Naive thymus-derived CD8-positive, alpha-beta T cell (primary cell): ENCODE results near the gene NAT16. TPM values are rescaled to one million over a fixed set of nuclear protein-coding genes. Genes with fewer than 3 reads are reported as not detected.
A peak's percentile ranks its signal among the peaks of the same experiment; 100 is the strongest.
"Not testable (repeated sequence)": the region's sequence is repeated elsewhere in the genome, so short reads cannot be mapped to it uniquely, and the experiment has no call there.

Source experiments
- ATAC-seq, 2 donors: fragments of 150-1000 bp; cut with Tn5 transposase in 1 of 2; sonication (Bioruptor Pico), chemical (Tn5 transposase) in 1 of 2; 1 replicate in 1 of 2; 2 replicates in 1 of 2; pipeline ENCODE4 v1.10.0; 2021; ENCODE audit warnings: mild to moderate bottlenecking in 2 of 2, moderate library complexity in 2 of 2
- POLR2A ChIA-PET: fragments of 350-600 bp; sonication (Branson Sonifier 250); formaldehyde crosslinking; loops from one replicate; lab custom pipeline; 2021; ENCODE audit warnings: antibody characterized with exemption; lab: Charles Lee
- DNase-seq, 10 donors: peaks; one replicate each; pipeline versions ENCODE4 v3.0.0 to v3.0.0-alpha.2; 2020 to 2022
- H3K27ac Mint-ChIP-seq, 10 donors: one replicate each; pipeline ENCODE4 v1.8.0; 2020 to 2022; ENCODE audit warnings: mild to moderate bottlenecking in 10 of 10, mixed read lengths in 10 of 10, moderate library complexity in 4 of 10, inconsistent platforms in 1 of 10
- H3K27me3 Mint-ChIP-seq, 5 donors: one replicate each; pipeline ENCODE4 v1.8.0; 2021 to 2022; ENCODE audit warnings: mixed read lengths in 5 of 5
- H3K36me3 Mint-ChIP-seq, 3 donors: one replicate each; pipeline ENCODE4 v1.8.0; 2020 to 2022; ENCODE audit warnings: mixed read lengths in 3 of 3, mild to moderate bottlenecking in 2 of 3, inconsistent platforms in 1 of 3
- H3K4me1 Mint-ChIP-seq, 4 donors: one replicate each; pipeline ENCODE4 v1.8.0; 2021 to 2022; ENCODE audit warnings: mixed read lengths in 4 of 4
- H3K4me3 Mint-ChIP-seq, 10 donors: one replicate each; pipeline ENCODE4 v1.8.0; 2020 to 2022; ENCODE audit warnings: mild to moderate bottlenecking in 10 of 10, mixed read lengths in 10 of 10, moderate library complexity in 6 of 10, inconsistent platforms in 1 of 10
- H3K9me3 Mint-ChIP-seq, 9 donors: one replicate each; pipeline ENCODE4 v1.8.0; 2020 to 2022; ENCODE audit warnings: mixed read lengths in 9 of 9, mild to moderate bottlenecking in 3 of 9, inconsistent platforms in 1 of 9, moderate library complexity in 1 of 9
- polyA plus RNA-seq, 3 donors: library from polyadenylated mRNA; unstranded; fragments of 300-500 nt; fragmentation: Illumina TruSeq; gene quantifications; one replicate each; pipeline ENCODE4 v1.2.3, GENCODE V29; 2021
- total RNA-seq, 8 experiments: library from RNA in 2 of 8; stranded (reverse) in 2 of 8; gene quantifications; one replicate each; pipeline ENCODE4 v1.2.3 and lab custom pipeline; 2021 to 2026

The NAT16 gene
- total and polyA plus RNA-seq, 5 experiments from 2014 or later = not detected

DNA sequence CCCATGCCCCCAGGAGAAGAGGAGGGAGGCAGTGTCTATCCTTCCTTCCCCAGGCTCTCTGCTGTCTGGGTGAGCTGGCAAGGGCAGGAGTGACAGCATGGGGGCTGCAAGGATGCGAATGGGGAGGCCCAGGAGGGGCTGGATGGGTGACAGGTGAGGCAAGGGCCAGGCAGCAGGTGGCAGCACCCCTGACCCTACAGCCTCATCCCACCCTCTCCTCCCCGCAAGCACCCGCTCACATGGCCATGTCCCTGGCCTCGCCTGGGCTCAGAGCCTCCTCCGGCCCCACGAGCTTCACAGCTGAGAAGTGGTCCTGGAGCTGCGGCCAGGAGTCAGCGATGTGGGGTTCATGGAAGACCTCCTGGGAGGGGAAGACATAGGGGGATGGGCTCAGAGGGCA lies 31.9 kb upstream of the NAT16 start:
- Mint-ChIP-seq H3K27ac (peak overlapping the region in 1 of 10 donors; percentile 27), H3K9me3 (peaks cover 0 to 1% (median 0%) of the 10 kb centered on the region in 9 donors), H3K4me1 (peaks cover 5 to 11% (median 8%) of the 10 kb centered on the region in 4 donors), H3K27me3 (no peaks in the 10 kb centered on the region), H3K4me3 (no peak overlapping the region), H3K36me3 (peaks cover 0 to 42% (median 17%) of the 10 kb centered on the region in 3 donors)
- ATAC-seq = no peak
- POLR2A ChIA-PET = interaction anchor here (0.9 kb wide), 1 partner anchor 26 kb away, joined by 3 read pairs; no protein-coding TSS in a partner anchor
- DNase-seq = no peak

DNA sequence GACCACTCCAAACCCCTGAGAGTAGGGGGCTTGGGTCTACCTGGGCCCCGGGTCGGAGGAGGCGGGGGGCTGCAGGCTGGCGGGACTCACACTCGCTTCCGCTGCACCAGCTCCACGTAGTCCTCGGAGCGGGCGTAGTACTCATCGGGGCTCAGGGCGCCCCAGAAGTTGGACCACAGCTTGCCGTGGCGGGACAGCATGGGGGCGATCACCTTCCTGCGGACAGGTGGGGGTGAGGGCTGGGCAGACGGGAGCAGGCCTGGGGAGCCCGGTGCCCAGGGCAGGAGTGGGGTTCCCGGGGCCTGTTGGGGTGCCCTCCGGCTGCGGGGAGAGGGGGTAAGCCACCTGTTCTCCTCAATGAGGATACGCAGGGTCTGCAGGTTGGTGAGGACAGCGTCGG lies 31.4 kb upstream of the NAT16 start:
- H3K27me3 Mint-ChIP-seq = no peaks in the 10 kb centered on the region
- H3K4me3 Mint-ChIP-seq = no peak overlapping the region
- peaks cover 0 to 1% (median 0%) of the 10 kb centered on the region in 9 donors for H3K9me3 Mint-ChIP-seq
- DNase-seq (no peak), ATAC-seq (no peak)
- H3K27ac Mint-ChIP-seq = peak overlapping the region in 1 of 10 donors; percentile 50
- H3K4me1 Mint-ChIP-seq = peaks cover 2 to 6% (median 4%) of the 10 kb centered on the region in 4 donors
- POLR2A ChIA-PET = interaction anchor here (0.9 kb wide), 1 partner anchor 26 kb away, joined by 3 read pairs; no protein-coding TSS in a partner anchor
- peaks cover 0 to 45% (median 17%) of the 10 kb centered on the region in 3 donors for H3K36me3 Mint-ChIP-seq

DNA sequence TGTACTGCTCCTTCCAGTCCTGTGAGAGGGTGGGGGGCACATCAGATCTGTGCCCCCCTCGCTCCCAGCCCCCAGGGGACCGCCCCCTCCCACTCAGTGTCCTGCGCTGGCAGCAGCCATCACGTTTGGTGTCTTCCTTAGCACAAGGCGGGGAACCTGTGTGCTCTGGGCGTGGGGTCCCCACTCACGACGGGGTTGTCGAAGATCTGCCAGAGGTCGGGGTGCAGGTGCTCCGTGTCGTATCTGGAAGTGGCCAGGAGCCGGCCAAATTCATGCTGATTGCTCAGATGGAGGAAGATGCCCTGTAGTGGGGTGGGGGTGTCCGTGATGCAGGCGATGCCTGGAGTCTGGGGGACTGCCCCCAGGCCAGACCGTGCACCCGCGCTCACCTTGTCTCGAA lies 30.1 kb upstream of the NAT16 start:
- DNase-seq (no peak), ATAC-seq (no peak)
- Mint-ChIP-seq H3K27me3 (no peaks in the 10 kb centered on the region), H3K27ac (peak overlapping the region in 1 of 10 donors; percentile 44), H3K36me3 (peaks cover 0 to 47% (median 20%) of the 10 kb centered on the region in 3 donors), H3K4me1 (no peaks in the 10 kb centered on the region), H3K9me3 (peaks cover 0 to 1% (median 0%) of the 10 kb centered on the region in 9 donors), H3K4me3 (no peak overlapping the region)
- POLR2A ChIA-PET = no interaction called here

DNA sequence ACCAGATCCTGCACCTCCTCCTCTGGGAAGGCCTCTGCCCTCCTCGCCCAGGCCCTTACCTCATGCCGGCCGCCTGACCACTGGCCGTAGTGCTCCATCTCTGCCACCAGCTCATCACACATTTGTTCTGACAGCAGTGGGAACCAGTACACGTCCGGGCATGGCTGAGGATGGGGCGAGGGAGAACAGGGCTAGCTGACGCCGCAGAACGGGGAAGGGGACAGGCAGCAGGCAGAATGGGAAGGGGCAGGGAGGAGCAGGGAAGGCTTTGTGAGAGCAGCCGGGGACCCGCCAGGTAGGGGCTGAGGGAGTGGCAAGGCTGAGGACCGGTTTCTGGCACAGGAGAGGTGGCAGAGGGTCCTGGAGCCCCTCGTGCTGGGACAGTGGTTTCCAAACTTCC lies 28.7 kb upstream of the NAT16 start:
- peaks cover under 1 to 5% (median 4%) of the 10 kb centered on the region in 5 donors for H3K27me3 Mint-ChIP-seq
- H3K36me3 Mint-ChIP-seq = peaks cover 0 to 44% (median 16%) of the 10 kb centered on the region in 3 donors
- peak overlapping the region in 2 of 10 donors; percentile 7 to 59 for H3K27ac Mint-ChIP-seq
- POLR2A ChIA-PET = no interaction called here
- peaks cover 0 to 6% (median 4%) of the 10 kb centered on the region in 4 donors for H3K4me1 Mint-ChIP-seq
- DNase-seq (no peak), ATAC-seq (no peak)
- no peak overlapping the region for H3K4me3 Mint-ChIP-seq
- H3K9me3 Mint-ChIP-seq = peaks cover 0 to 1% (median 0%) of the 10 kb centered on the region in 9 donors

DNA sequence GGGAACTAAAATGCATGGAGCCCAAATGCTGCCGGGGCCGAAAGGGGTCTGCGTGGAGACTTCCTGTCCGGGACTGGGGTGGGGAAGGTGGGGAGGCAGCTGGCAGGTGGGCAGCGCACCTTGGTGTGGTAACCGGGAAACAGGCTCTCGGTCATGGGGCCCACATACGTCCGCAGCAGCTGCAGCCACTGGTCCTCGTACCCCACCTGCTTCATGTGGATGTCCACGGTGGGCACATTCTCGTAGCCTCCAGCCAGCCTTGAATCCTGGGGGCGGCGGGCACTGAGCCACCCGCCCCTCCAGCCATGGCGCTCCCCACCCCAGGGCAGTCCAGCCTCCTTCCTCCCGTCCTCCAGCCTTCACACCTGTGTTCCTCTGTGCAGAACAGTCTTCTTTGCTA lies 27.4 kb upstream of the NAT16 start:
- peaks cover 2 to 15% (median 7%) of the 10 kb centered on the region in 4 donors for H3K4me1 Mint-ChIP-seq
- H3K4me3 Mint-ChIP-seq = no peak overlapping the region
- ATAC-seq (no peak), DNase-seq (no peak)
- peak overlapping the region in 3 of 10 donors; percentile 14 to 75 (median 62) for H3K27ac Mint-ChIP-seq
- peaks cover 0 to 2% (median 0%) of the 10 kb centered on the region in 9 donors for H3K9me3 Mint-ChIP-seq
- peaks cover 4 to 18% (median 13%) of the 10 kb centered on the region in 5 donors for H3K27me3 Mint-ChIP-seq
- H3K36me3 Mint-ChIP-seq = peaks cover 0 to 42% (median 16%) of the 10 kb centered on the region in 3 donors
- POLR2A ChIA-PET = interaction anchor here (0.6 kb wide), 1 partner anchor 286 kb away, joined by 10 read pairs; no protein-coding TSS in a partner anchor

DNA sequence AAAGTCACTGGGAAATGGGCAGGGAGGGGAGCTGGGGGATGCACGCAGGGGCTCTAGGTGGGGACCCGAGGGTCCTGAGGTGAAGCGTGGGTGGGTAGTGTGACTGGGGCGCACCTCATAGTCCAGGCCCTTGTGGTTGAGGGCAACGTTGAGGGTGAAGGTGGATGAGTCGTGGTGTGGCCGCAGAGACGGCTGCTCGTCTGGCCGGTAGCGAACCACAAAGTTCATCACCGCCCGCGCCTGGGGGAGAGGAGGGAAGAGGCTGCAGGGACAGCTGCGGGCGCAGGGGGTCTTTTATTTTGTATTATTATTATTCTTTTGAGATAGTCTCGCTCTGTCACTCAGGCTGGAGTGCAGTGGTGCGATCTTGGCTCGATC lies 26.6 kb upstream of the NAT16 start:
- Mint-ChIP-seq H3K9me3 (peaks cover 0 to 2% (median 0%) of the 10 kb centered on the region in 9 donors), H3K4me1 (peaks cover 2 to 17% (median 7%) of the 10 kb centered on the region in 4 donors), H3K27ac (peak overlapping the region in 1 of 10 donors; percentile 29), H3K36me3 (peaks cover 0 to 40% (median 16%) of the 10 kb centered on the region in 3 donors), H3K4me3 (no peak overlapping the region), H3K27me3 (peaks cover 4 to 20% (median 15%) of the 10 kb centered on the region in 5 donors)
- POLR2A ChIA-PET = interaction anchor here (0.6 kb wide), 1 partner anchor 47 kb away, joined by 4 read pairs; no protein-coding TSS in a partner anchor
- ATAC-seq = no peak
- no peak for DNase-seq

DNA sequence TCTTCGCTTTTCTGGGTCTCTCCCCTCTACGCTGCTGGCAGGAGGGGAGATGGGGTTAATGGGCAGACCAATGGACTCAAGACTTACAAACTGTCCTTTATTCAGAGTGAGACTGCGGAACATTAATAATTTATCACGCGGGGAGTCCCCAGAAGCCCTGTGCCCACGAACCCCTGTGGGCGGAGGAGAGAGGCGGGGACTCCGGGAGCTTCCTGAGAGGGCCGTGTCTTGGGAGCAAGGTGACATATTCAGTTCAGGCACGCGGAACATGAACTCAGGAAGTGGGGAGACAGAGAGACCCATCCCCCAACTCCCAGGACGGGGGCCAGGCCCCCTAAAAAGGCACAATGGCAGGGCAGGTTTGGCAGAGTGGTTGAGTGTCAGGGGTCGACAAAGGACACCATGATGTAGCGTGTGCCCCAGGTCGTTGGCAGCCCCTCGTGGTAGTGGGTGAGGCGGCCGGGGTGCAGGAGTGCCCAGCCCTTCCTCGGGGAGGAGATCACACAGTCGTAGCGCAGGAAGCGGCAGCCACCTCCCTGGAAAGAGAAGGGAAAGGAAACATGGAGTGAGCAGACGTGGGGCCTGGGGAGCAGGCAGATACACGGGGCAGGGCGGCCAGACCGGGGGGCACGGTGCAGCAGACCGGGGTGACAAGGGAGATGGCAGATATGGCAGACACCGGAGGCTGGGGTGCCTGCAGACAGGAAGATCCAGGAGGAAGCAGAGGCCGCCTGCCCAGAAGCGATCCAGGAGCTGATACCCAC lies 26.0 kb upstream of the NAT16 start:
- Mint-ChIP-seq H3K4me1 (peaks cover 2 to 20% (median 9%) of the 10 kb centered on the region in 4 donors), H3K27me3 (peaks cover 4 to 26% (median 15%) of the 10 kb centered on the region in 5 donors), H3K9me3 (peaks cover 0 to 2% (median 0%) of the 10 kb centered on the region in 9 donors), H3K4me3 (no peak overlapping the region), H3K27ac (peak overlapping the region in 1 of 10 donors; percentile 35), H3K36me3 (peaks cover 0 to 37% (median 16%) of the 10 kb centered on the region in 3 donors)
- no peak for ATAC-seq
- POLR2A ChIA-PET = interaction anchor here (0.6 kb wide), 2 partner anchors 47 to 860 kb away, joined by 3 to 4 read pairs; no protein-coding TSS in a partner anchor
- no peak for DNase-seq

DNA sequence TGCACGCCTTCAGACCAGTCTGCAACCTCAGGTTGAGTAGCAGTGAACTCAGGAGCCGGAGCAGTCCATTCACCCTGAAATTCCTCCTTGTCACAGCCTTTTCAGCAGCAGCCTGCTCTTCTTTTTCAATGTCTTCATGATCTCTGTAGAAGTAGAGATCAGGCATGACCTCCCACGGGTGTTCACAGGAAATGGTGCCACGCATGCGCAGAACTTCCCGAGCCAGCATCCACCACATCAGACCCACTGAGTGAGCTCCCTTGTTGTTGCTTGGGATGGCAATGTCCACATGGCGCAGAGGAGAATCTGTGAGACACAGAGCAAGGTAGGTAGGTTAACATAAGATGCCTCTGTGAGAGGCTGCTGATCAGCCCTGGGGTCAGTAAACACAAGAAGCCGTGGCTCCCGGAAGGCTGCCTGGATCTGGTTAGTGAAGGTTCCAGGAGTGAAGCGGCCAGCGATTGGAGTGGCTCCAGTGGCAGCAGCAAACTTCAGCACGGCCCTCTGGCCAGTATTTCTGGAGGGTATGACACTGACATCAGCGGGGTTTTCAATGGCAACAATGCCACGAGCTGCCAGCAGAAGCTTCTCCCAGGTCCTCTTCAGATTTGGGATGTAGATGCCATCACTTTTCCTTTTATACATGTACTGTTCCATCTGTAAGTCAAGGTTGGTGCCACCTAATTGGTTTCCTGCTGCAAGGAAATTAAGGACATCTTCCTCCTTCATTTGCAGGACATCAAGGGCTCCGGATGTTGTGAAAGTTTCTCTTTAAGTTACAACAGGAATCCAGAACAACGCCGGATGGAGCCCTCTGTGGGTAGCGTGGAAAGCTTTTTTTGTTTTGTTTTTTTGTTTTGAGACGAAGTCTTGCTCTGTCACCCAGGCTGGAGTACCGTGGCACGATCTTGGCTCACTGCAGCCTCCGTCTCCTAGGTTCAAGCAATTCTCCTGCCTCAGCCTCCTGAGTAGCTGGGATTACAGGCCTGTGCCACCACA lies 23.9 kb upstream of the NAT16 start:
- ATAC-seq, DNase-seq, H3K9me3 Mint-ChIP-seq: not testable (repeated sequence)
- H3K27ac Mint-ChIP-seq = peak overlapping the region in 8 of 10 donors; percentile 24 to 92 (median 70)
- H3K36me3 Mint-ChIP-seq = peaks cover 0 to 23% (median 10%) of the 10 kb centered on the region in 3 donors
- POLR2A ChIA-PET = interaction anchor here (0.7 kb wide), 1 partner anchor 13 kb away, joined by 3 read pairs; no protein-coding TSS in a partner anchor
- H3K4me3 Mint-ChIP-seq = peak overlapping the region; percentile 33 to 80 (median 64)
- peaks cover 2 to 24% (median 14%) of the 10 kb centered on the region in 4 donors for H3K4me1 Mint-ChIP-seq
- peaks cover 9 to 40% (median 26%) of the 10 kb centered on the region in 5 donors for H3K27me3 Mint-ChIP-seq

DNA sequence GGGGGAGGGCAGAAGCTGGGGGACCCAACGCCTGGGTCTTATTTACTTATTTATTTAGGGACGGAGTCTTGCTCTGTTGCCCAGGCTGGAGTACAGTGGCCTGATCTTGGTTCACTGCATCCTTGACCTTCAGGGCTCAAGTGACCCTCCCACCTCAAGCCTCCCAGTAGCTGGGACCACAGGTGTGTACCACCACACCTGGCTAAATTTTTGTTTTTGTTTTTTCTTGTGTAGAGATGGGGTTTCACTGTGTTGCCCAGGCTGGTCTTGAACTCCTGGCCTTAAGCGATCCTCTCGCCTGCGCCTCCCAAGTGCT lies 22.5 kb upstream of the NAT16 start:
- Mint-ChIP-seq H3K4me3 (no peak overlapping the region), H3K36me3 (peaks cover 0 to 16% (median 4%) of the 10 kb centered on the region in 3 donors), H3K27me3 (peaks cover 9 to 45% (median 26%) of the 10 kb centered on the region in 5 donors), H3K27ac (peak overlapping the region in 1 of 10 donors; percentile 53), H3K9me3 (peaks cover 0 to 2% (median 0%) of the 10 kb centered on the region in 9 donors), H3K4me1 (peaks cover 2 to 24% (median 14%) of the 10 kb centered on the region in 4 donors)
- POLR2A ChIA-PET = no interaction called here
- ATAC-seq (no peak), DNase-seq (no peak)

DNA sequence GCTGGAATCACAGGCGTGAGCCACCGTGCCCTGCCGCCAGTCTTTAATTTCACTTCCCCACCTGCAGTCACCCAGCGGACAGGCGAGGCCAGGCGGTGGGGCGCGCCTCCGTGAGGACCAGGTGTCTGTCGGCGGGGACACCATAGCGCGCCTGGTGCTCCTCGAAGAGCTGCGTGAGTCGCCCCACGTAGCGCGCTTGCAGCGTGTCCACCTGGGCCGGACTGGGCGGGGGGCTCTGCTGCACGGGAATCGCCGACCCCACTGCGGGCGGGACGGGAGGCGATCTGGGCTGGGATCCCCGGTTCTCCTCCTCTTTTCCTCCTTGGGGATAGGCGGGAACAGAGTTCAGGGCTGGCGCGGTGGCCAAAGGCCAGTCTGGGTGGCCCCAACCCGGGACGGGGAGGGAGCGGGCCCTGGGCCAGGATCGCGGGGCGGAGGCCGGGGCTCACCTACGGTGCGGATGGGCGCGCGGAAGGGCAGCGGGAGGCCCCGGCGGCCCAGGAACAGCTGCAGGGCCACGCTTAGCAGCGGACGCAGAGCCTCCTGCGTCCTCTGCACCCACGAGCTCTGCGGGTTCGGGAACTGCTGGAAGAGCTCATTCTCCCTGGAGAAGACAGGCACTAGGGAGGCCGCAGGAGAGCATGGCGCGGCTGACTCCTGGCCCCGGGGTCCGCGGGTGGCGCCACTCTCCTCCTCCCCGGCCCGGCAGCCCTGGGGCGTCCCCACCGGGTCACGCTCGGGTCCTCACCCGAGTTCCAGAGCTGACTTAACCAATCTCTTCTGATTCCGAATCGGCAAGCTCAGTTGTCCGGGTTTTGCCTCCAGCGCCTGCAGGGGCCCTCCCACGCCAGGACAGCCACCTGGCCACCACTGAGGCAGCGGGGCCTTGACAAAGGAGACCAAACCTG lies 21.9 kb upstream of the NAT16 start:
- Mint-ChIP-seq H3K9me3 (peaks cover 0 to 2% (median 0%) of the 10 kb centered on the region in 9 donors), H3K4me3 (peak overlapping the region in 4 of 10 donors; percentile 16 to 51 (median 36)), H3K4me1 (peaks cover 2 to 24% (median 14%) of the 10 kb centered on the region in 4 donors), H3K36me3 (peaks cover 0 to 15% (median 3%) of the 10 kb centered on the region in 3 donors), H3K27ac (no peak overlapping the region), H3K27me3 (peaks cover 9 to 49% (median 26%) of the 10 kb centered on the region in 5 donors)
- POLR2A ChIA-PET = no interaction called here
- ATAC-seq = peak; percentile 23 to 37
- no peak for DNase-seq
